Measurements from ENCODE around the gene MAST4.

- TF ChIP-seq EZH2 (IDR thresholded peaks at IDR 0.05; ENCODE audit: borderline replicate concordance, insufficient read depth, low read depth, low read length, poor library complexity, severe bottlenecking): no peak
- no peak for TF ChIP-seq CTCF (IDR thresholded peaks at IDR 0.05)
Measured at GRCh38 chr5:66958201-66958979, 362.2 kb downstream of the MAST4 start.

Measured in B cell (primary cell).